CD4-positive, alpha-beta T cell treated with Interferon gamma for 1 hour (primary cell): Measurements from ENCODE around the gene OR10P1.

Experiments
- DNase-seq: peaks from one replicate; pipeline ENCODE4 v3.0.0-alpha.2; 2020

The OR10P1 gene

GRCh38 chr12:55686366-55687010 lies 49.8 kb downstream of the OR10P1 start:
- no peak for DNase-seq
